ENCODE measurements around the gene PKNOX2.

Gene PKNOX2

DNA sequence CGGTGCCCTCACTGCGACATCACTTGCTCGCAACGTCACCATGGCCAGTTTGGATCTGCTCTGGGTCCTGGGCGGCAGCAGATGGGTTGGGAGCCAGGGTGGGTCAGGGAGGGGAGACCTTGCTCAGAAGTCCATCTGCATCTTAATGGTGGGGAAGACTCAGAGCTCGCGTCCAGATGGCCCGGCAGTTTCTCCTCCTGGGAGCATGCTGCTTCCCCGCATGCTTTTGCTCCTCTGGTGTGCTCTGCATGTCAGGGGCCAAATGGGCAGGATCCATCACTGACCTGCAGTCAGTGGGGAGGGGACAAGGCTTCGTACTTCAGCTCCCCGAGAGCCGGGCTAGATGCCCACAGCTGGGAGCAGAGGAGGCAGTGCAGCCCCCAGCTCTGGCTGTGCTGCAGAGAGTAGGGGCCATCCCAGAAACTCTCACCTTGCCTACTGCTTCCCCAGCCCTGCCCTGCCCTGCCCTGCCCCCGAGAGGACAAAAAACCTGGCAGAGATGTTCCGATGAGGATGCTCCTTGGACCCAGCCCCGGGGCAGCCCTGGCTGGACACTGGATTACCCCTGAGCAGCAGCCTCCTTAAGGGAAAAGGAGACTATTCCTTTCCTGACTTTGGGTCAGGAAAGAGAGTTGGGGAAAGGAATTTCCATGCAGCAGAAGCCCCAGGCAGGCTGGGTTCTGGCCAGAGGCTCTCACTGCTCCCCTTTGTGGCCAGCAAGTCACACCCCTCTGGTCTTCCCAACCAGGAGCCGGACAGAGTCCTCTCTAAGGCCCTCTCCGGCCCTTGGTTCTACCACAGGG is 149.9 kb downstream of the PKNOX2 start:
- DNase-seq (ENCODE audit: low read depth): no peak

DNA sequence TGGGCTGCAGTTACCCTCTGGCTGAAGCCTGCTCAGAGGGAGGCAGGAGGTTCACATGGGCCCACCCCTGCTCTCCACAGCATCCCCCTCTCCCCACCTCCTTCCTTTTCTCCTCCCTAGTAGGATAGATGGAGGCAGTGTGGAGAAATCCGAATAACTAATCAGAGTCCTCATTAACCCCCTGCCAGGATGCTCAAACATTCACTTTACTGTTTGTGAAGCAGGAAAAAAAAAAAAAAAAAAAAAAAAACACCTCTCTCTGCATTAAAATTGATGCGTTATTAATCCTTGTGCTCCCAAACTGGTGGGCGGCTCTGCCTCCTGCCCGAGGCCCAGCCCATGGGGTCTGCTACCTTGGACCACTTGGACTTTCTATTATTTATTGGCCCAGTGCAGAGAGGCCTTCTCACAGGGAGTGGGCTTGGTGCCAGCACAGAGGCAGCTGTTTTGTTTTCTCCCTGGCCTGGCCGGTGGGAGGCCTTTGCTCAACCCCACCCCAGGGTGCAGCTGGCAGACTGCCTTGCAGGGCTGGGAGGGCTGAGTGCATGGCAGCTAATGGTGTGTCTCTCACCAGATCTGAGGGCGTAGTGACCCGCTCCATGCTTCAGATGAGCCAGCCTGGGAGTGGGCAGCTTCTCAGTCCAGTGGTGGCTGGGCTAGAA is 150.7 kb downstream of the PKNOX2 start:
- DNase-seq (ENCODE audit: low read depth): no peak

DNA sequence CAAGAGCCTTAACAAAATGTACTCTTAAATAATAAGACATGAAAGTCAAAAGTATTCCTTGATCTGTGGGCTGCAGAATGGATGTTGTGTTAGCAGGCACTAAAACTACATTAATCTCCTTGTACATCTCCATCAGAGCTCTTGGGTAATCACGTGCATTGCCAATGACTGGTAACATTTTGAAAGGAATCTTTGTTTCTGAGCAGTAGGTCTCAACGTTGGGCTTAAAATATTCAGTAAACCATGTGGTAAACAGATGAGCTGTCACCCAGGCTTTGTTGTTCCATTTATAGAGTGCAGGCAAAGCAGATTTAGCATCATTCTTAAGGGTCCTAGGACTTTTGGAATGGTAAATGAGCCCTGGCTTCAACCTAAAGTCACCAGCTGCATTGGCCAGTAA is 152.9 kb downstream of the PKNOX2 start:
- DNase-seq (ENCODE audit: low read depth): no peak

DNA sequence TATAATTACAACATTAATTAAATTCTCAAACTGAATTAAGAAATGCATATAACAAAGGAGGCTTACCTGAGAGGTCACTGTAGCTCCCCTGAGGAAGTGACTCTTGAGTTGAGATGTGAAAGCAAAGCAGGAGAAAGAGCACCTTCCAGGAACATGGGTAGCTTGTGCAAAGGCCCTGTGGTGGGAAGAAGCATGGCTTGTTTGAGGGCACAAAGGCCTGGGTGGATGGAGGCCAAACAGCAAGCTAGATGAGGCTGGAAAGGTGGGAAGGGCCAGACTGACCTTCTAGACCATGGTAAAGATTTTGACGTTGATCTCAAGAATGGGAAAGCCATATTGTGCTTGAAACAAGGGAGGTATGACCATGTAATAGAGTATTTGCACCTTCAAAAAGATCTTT is 155.1 kb downstream of the PKNOX2 start:
- no peak for DNase-seq (ENCODE audit: low read depth)

GRCh38 chr11:125320347-125321076 is 156.0 kb downstream of the PKNOX2 start:
- DNase-seq (ENCODE audit: low read depth): no peak

DNA sequence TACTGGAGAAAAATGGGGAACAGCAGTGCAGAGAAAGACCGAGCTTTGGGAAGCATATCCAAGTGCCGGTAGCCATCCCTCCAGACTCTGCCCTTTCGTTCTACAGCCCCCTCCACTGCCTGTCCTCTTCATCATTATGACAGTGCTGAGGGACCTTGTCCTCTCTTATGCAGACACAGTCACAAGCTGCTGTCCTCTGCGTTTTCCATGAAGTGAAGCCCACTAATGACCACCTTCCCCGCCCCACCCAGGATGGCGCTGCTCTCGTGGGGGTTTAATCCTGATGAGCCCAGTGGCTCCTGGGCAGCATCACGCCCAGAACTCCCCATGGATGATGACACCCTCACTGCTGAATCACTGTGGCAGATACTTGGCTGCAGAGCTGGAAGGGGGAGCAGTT is 157.7 kb downstream of the PKNOX2 start:
- no peak for DNase-seq (ENCODE audit: low read depth)

- no peak for DNase-seq (ENCODE audit: low read depth)
These were observed 160.6 kb downstream of the PKNOX2 start for GRCh38 chr11:125325196-125325595.

GRCh38 chr11:125326126-125326525 is 161.6 kb downstream of the PKNOX2 start:
- DNase-seq (ENCODE audit: low read depth): no peak

DNA sequence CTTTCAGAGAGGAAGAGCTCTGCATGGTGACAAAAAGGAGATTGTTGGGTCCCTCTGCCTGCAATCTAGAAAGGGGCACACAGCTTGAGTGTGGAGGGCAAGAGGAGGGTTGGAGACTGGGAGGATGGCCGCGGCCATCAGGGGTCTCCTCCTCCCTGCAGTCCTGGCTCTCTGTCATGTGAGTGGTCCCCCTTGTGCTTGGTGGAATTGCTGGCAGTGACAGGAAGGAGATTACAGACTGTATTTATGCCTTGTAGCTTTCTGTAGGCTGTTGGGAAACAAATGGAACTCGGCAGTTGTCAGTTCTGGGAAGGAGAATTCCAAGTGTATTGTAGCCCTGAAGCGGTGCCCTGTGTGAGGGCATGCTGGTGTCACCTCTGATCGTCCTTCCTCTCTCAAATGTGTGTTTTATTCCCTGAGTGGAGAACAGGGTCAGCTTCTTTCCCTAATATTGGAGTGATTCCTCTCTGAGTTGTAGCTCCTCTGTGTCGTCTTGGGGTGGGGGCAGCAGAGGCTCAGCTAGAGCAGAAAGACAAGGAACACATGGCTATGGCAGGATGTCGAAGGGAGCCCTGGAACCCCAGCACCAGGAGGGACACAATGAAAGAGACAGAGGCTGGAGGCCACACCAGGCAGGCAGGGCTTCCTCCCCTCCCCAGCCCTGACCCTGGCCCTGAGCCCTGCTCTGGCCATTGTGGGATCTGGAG is 163.1 kb downstream of the PKNOX2 start:
- DNase-seq (ENCODE audit: low read depth): no peak

GRCh38 chr11:125328225-125328580 is 163.7 kb downstream of the PKNOX2 start:
- DNase-seq (ENCODE audit: low read depth): no peak

DNA sequence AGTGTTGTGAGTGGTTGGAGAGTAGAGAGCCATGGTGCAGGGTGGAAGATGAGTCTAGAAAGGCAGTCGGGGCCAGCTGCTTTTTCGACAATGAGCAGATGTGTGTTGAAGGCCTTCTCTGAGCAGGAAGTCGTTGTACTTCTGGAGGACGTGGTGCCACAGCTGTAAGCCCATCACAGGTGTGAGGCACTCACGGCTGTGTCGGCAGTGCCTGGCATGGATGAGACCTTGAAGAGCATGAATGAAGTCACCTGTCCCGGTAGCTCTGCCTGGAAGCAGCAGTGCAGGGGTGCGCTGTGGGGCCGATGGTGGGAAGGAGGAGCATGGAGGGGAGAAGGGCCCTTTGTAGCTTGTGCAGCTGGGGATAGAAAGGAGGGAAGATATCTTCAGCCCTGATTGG is 165.2 kb downstream of the PKNOX2 start:
- DNase-seq (ENCODE audit: low read depth): no peak

DNA sequence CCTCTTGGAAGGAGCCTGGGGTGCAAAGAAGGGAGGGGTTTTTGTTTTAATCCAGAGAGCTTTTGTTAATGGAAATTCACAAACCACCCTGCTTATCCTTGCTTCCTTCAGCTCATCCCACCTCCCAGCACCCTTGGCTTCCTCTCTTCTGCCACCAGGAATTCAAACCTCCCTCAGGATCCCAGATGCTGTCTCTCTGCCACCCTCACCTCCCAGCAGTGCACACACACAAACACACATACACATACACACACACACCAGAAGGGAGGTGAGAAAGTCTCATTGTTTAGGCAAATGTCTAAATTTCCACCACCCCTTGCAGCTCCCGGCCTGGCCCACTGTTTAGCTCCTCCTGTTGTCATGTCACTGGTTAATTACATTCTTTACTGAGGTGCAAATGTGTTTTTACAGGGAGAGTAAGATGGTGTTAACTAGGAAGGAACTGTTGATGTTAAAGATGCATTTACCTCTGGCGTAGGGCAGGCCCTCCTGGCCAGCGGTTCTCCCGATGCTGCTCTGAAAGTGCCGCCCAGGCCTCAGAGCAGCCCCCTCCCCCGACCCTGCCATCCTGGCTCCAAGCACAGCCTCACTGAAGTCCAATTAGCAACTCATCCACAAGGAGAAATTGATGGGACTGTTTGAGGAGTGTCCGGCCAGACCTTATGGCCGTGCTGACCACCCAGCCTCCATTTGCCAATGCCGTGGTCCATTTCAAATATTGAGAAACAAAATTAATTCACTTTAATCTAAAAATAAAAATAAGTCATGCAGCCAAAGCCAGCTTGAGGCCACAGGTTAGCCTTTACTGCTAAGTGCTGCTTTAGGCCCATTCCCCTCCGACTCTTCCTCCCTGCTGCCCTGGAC is 166.1 kb downstream of the PKNOX2 start:
- no peak for DNase-seq (ENCODE audit: low read depth)

DNA sequence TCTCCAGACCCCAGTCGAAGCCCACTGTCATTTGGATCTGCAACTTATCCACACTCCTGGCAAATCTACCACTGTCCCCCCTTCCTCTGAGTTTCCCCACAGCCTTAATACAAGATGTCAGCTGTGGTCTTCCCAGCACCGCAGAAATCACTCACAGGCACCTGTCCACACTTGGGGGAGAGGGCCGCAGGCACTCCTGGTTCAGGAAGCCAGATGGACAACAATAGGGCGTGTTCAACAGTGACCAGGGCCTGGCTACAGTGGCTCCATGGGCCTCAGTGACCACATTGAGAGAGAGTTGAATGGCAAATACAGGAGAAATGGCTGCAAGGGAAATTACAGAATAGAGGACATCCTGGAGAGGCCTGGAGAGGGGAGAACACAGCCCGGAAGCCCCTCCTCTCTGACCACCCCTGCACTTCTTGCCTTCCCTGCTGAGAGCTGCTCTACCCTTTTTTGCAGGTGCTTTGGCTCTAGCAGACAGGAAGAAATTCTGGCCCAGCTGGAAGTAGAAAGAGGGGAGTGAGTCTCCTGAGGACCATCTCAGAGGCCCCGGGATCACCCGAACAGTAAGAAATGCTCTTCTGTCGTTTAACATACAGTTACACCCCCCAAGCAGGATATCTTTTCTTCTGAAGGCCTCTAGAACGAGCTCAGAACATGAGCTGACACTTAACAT is 166.9 kb downstream of the PKNOX2 start:
- DNase-seq (ENCODE audit: low read depth): no peak

GRCh38 chr11:125332821-125333220 is 168.3 kb downstream of the PKNOX2 start:
- DNase-seq (ENCODE audit: low read depth): no peak

GRCh38 chr11:125333354-125334073 is 169.0 kb downstream of the PKNOX2 start:
- DNase-seq (ENCODE audit: low read depth): no peak

DNA sequence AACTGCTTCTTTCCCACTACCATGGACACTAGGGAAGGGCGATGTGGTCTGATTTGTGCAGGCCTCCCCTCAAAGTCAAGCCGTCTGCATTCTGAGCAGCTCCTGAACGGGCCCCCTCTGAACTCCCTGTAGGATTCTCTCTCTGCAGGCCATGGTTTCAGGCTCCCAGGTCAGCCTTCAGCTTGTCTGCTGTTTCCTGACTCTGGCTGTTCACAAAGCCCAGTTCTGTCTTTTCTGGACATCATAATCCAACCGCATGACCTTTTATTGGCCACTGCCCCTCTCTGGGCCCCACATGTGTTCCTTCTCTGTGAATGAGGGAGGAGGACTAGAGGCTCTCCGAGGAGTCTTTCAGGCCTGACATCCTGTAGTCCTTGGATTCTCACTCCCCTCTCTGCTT is 170.6 kb downstream of the PKNOX2 start:
- no peak for DNase-seq (ENCODE audit: low read depth)

DNA sequence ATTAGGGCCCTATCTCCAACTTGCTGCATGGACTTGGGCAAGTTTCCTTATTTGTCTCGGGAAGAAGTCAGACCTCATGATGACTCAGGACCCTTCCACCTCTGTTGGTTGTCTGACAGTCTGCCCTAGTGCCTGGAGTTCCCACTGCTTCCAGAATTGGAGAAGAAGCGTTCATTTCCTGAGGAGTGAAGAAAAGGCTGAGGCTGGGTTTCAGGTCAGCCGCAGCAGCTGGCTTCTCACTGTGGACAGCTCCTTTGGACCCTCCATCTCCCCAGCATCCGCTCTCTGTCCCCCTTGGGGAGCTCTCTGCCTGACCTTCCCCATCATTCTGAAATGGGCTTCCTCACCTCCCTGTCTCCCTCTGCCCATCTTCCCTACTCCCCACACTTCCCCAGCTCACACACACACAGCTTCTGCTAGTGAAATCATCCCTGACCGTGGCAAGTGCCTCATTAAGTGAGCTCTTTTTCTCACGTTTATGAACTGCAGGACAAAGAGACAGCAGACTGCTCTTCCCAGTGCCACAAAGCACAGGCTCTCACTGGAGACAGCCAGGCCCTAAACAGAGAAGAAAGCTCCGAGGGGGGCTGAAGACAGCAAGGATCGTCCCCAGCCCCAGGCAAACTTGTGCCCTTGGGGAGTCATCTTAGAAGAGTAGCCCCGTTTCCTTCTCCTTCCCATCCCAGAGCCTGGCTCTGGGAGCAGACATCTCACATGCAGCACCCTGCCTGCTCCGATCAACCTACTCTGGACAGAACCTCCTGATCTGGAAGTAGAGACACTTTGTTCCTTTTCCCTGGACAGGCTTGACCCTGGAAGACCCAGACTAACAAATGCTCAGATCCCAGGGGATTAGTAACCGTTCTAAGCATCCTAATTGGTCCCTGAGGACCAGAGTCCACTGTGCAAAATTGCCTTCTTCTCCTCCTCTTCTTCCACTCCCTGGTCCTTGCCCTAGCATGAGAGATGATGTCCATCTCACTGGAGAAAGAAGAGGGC is 173.6 kb downstream of the PKNOX2 start:
- no peak for DNase-seq (ENCODE audit: low read depth)

GRCh38 chr11:125338886-125339811 is 174.6 kb downstream of the PKNOX2 start:
- no peak for DNase-seq (ENCODE audit: low read depth)

Data from fibroblast of gingiva (primary cell).